MM.1S (cell line): ENCODE results near the gene NOXA1.
A peak's percentile ranks its signal among the peaks of the same experiment; 100 is the strongest.

Source experiments
- DNase-seq: peaks from one replicate; pipeline ENCODE4 v3.0.0-alpha.2; 2015
- H2AFZ ChIP-seq: fragments of 300-600 bp; sonication (generic); 2 replicates; pipeline ENCODE4 v1.6.0; 2016; ENCODE audit warnings: antibody characterized with exemption, low read length
- H3F3A ChIP-seq: fragments of 300-600 bp; sonication (generic); 2 replicates; pipeline ENCODE4 v1.6.1; 2016; ENCODE audit warnings: mild to moderate bottlenecking, antibody characterized with exemption, low read length, moderate library complexity, mixed read lengths; ENCODE audit not compliant: insufficient read depth
- H3K27ac ChIP-seq: fragments of 300-600 bp; sonication (generic); 2 replicates; pipeline ENCODE4 v1.5.1; 2016; ENCODE audit warnings: mild to moderate bottlenecking, low read length
- H3K27me3 ChIP-seq: fragments of 300-600 bp; sonication (generic); replicated peaks from 2 replicates; pipeline ENCODE4 v1.6.0; 2016; ENCODE audit warnings: low read length; ENCODE audit not compliant: insufficient read depth
- H3K36me3 ChIP-seq: fragments of 300-600 bp; sonication (generic); replicated peaks from 2 replicates; pipeline ENCODE4 v1.6.1; 2016; ENCODE audit warnings: mild to moderate bottlenecking, low read length, mixed read lengths; ENCODE audit not compliant: insufficient read depth
- H3K4me1 ChIP-seq: fragments of 300-600 bp; sonication (generic); 2 replicates; pipeline ENCODE4 v1.6.1; 2016; ENCODE audit warnings: low read length, mixed read lengths
- H3K4me2 ChIP-seq: fragments of 300-600 bp; sonication (generic); 2 replicates; pipeline ENCODE4 v1.6.0; 2016; ENCODE audit warnings: low read depth, low read length
- H3K4me3 ChIP-seq: fragments of 300-600 bp; sonication (generic); 2 replicates; pipeline ENCODE4 v1.5.1; 2016; ENCODE audit warnings: low read length, mixed read lengths
- H3K79me2 ChIP-seq: fragments of 300-600 bp; sonication (generic); 2 replicates; pipeline ENCODE4 v1.6.1; 2016; ENCODE audit warnings: mixed run types, low read length, mixed read lengths
- H3K9ac ChIP-seq: fragments of 300-600 bp; sonication (generic); 2 replicates; pipeline ENCODE4 v1.6.1; 2016; ENCODE audit warnings: low read length, mixed read lengths
- H3K9me2 ChIP-seq: fragments of 300-600 bp; sonication (generic); replicated peaks from 2 replicates; pipeline ENCODE4 v1.6.1; 2016; ENCODE audit warnings: mild to moderate bottlenecking, low read length, mixed read lengths; ENCODE audit not compliant: insufficient read depth
- H3K9me3 ChIP-seq: fragments of 300-600 bp; sonication (generic); replicated peaks from 2 replicates; pipeline ENCODE4 v1.6.1; 2016; ENCODE audit warnings: mild to moderate bottlenecking, low read length, mixed read lengths; ENCODE audit not compliant: insufficient read depth
- H4K20me1 ChIP-seq: fragments of 300-600 bp; sonication (generic); 2 replicates; pipeline ENCODE4 v1.6.1; 2016; ENCODE audit warnings: mild to moderate bottlenecking, low read length, moderate library complexity, mixed read lengths; ENCODE audit not compliant: insufficient read depth
- EZH2 ChIP-seq: fragments of 300-600 bp; sonication (generic); optimal IDR thresholded peaks from 2 replicates; pipeline ENCODE3; 2017; ENCODE audit warnings: low read depth, mild to moderate bottlenecking, antibody characterized with exemption, low read length, mixed read lengths
- EZH2phosphoT487 ChIP-seq: fragments of 300-600 bp; sonication (generic); IDR thresholded peaks from 2 replicates; pipeline ENCODE4 v1.6.1; 2018; ENCODE audit warnings: antibody characterized with exemption, low read length
- TF ChIP-seq, protein P1 (sequence below): fragments of 300-600 bp; sonication (generic); IDR thresholded peaks from 2 replicates; pipeline ENCODE4 v1.5.1; 2016; ENCODE audit warnings: antibody characterized with exemption, low read length, mixed read lengths

Gene NOXA1

GRCh38 chr9:137441935-137442321 lies 18.7 kb downstream of the NOXA1 start:
- Histone ChIP-seq H3K9me3 (no peaks in the 10 kb centered on the region), H3K4me3 (no peak overlapping the region), H3F3A (0 out of 2 replicates have a peak, but pooled peaks cover 5% of the 10 kb centered on the region), H3K9ac (no peak overlapping the region), H2AFZ (no peak overlapping the region), H3K27me3 (peaks cover 54% of the 10 kb centered on the region), H3K4me1 (peaks cover 5% of the 10 kb centered on the region; the same call in 1 of the 2 replicates), H3K79me2 (no peaks in the 10 kb centered on the region), H3K27ac (no peak overlapping the region), H3K9me2 (no peaks in the 10 kb centered on the region), H3K36me3 (no peaks in the 10 kb centered on the region), H3K4me2 (no peak overlapping the region), H4K20me1 (no peaks in the 10 kb centered on the region)
- TF ChIP-seq, protein P1, sequence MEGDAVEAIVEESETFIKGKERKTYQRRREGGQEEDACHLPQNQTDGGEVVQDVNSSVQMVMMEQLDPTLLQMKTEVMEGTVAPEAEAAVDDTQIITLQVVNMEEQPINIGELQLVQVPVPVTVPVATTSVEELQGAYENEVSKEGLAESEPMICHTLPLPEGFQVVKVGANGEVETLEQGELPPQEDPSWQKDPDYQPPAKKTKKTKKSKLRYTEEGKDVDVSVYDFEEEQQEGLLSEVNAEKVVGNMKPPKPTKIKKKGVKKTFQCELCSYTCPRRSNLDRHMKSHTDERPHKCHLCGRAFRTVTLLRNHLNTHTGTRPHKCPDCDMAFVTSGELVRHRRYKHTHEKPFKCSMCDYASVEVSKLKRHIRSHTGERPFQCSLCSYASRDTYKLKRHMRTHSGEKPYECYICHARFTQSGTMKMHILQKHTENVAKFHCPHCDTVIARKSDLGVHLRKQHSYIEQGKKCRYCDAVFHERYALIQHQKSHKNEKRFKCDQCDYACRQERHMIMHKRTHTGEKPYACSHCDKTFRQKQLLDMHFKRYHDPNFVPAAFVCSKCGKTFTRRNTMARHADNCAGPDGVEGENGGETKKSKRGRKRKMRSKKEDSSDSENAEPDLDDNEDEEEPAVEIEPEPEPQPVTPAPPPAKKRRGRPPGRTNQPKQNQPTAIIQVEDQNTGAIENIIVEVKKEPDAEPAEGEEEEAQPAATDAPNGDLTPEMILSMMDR: no peak
- TF ChIP-seq EZH2 (no peak), EZH2phosphoT487 (no peak)
- DNase-seq: no peak

DNA sequence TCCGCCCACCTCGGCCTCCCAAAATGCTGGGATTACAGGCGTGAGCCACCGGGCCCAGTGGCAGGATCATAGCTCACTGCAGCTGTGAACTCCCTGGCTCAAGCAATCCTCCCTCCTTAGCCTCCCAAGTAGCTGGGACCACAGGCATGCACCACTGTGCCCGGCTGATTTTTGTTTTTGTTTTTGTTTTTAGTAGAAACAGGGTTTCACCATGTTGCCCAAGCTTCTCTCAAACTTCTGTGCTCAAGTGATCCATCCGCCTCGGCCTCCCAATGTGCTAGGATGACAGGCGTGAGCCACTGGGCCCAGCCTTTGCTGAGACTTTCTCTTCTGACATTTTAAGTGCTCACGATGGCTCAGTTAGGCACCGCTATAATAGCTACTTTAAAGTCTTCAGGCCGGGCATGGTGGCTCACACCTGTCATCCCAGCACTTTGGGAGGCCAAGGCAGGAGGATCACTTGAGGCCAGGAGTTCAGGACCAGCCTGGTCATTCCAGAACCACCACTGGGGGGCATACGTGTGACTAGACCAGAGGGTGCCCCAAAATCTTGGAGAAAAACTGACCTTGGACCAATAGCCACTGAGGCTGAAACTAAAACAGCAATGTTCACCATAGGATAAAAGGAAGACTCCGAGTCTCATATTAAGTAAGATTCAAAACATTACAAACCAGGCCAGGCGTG lies 21.1 kb downstream of the NOXA1 start:
- Histone ChIP-seq H3K27ac (no peak overlapping the region), H3F3A (0 out of 2 replicates have a peak, but pooled peaks cover 5% of the 10 kb centered on the region), H3K9ac (no peak overlapping the region), H4K20me1 (no peaks in the 10 kb centered on the region), H3K36me3 (no peaks in the 10 kb centered on the region), H3K9me3 (no peaks in the 10 kb centered on the region), H2AFZ (no peak overlapping the region), H3K9me2 (no peaks in the 10 kb centered on the region), H3K79me2 (no peaks in the 10 kb centered on the region), H3K4me2 (no peak overlapping the region), H3K4me1 (peaks cover 5% of the 10 kb centered on the region; the same call in 1 of the 2 replicates), H3K4me3 (no peak overlapping the region), H3K27me3 (peaks cover 36% of the 10 kb centered on the region)
- TF ChIP-seq EZH2: no peak
- TF ChIP-seq, protein P1: no peak
- TF ChIP-seq EZH2phosphoT487: no peak
- no peak for DNase-seq

DNA sequence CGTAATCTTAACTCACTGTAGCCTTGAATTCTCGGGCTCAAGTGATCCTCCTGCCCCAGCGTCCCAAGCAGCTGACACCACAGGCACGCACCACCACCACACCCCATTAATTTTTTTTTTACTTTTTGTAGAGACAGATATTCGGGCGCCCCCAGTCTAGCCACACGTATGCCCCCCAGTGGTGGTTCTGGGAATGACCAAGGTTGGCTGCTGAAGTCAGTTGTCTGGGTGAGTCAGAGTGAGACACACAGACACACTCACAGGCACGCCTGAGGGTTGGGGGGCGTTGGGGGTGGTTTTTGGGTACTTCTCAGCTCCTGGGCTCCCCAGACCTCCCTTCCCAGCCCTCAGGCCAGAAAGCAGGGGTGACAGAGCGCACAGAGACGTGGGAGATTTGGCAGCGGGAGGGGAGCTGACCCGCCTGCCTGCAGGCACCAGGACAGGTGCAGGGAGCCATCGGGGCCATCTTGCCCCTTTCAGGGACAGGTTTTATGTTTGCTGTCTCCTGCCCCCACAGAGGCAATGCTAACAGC lies 22.1 kb downstream of the NOXA1 start:
- Histone ChIP-seq H2AFZ (0 out of 2 replicates have a peak overlapping the region, but pooled peaks have one; percentile 15), H3K9me3 (no peaks in the 10 kb centered on the region), H3K9me2 (no peaks in the 10 kb centered on the region), H3F3A (0 out of 2 replicates have a peak, but pooled peaks cover 5% of the 10 kb centered on the region), H3K27me3 (peaks cover 33% of the 10 kb centered on the region), H3K4me2 (peak overlapping the region; percentile 33; the same call in 1 of the 2 replicates), H3K4me3 (no peak overlapping the region), H3K4me1 (peaks cover 5% of the 10 kb centered on the region; the same call in 1 of the 2 replicates), H3K27ac (no peak overlapping the region), H4K20me1 (no peaks in the 10 kb centered on the region), H3K9ac (no peak overlapping the region), H3K36me3 (no peaks in the 10 kb centered on the region), H3K79me2 (no peaks in the 10 kb centered on the region)
- no peak for TF ChIP-seq EZH2
- TF ChIP-seq, protein P1: peak; percentile 82
- DNase-seq: peak; percentile 75
